ENCODE data around the gene AKR1D1. TPM values are rescaled to one million over a fixed set of nuclear protein-coding genes. Genes with fewer than 3 reads are reported as not detected.

Gene AKR1D1
- total RNA-seq, 2 experiments from 2014 or later = not detected

DNA sequence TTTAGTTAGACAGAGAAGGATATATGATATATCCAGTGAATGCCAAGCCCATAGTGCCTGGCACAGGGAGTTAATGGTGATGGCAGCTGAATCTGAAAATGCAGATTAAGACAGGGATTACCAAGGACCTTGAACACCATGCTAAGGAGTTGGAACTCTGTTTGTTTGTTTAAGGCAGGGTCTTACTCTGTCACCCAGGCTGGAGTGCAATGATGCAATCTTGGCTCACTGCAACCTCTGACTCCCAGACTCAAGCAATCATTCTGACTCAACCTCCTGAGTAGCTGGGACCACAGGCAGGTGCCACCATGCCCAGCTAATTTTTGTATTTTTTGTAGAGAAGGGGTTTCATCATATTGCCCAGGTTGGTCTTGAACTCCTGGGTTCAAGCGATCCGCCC is 1.6 kb downstream of the AKR1D1 start:
- H4K20me1 ChIP-seq (ENCODE audit: insufficient read depth, low read length) = no peaks in the 10 kb centered on the region
- H3K79me2 ChIP-seq (ENCODE audit: insufficient read depth, low read depth, low read length) = no peaks in the 10 kb centered on the region
- no TSS peak for BruUV-seq (replicated peaks)
- no peaks in the 10 kb centered on the region for H3K4me1 ChIP-seq (ENCODE audit: insufficient read depth, low read length, poor library complexity, severe bottlenecking)
- H3K4me2 ChIP-seq (ENCODE audit: low read length) = no peak overlapping the region
- TF ChIP-seq EZH2phosphoT487 (IDR thresholded peaks at IDR 0.05; ENCODE audit: borderline replicate concordance, low read depth, low read length) = no peak
- TF ChIP-seq, protein P1, sequence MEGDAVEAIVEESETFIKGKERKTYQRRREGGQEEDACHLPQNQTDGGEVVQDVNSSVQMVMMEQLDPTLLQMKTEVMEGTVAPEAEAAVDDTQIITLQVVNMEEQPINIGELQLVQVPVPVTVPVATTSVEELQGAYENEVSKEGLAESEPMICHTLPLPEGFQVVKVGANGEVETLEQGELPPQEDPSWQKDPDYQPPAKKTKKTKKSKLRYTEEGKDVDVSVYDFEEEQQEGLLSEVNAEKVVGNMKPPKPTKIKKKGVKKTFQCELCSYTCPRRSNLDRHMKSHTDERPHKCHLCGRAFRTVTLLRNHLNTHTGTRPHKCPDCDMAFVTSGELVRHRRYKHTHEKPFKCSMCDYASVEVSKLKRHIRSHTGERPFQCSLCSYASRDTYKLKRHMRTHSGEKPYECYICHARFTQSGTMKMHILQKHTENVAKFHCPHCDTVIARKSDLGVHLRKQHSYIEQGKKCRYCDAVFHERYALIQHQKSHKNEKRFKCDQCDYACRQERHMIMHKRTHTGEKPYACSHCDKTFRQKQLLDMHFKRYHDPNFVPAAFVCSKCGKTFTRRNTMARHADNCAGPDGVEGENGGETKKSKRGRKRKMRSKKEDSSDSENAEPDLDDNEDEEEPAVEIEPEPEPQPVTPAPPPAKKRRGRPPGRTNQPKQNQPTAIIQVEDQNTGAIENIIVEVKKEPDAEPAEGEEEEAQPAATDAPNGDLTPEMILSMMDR (conservative IDR thresholded peaks at IDR 0.05; ENCODE audit: low read length) = no peak
- CTCF ChIA-PET (ENCODE audit: unreplicated experiment) = no interaction called here
- intact Hi-C loops (cut with micrococcal nuclease; ENCODE audit: unreplicated experiment) = no loop called here
- no peak overlapping the region for H3K4me3 ChIP-seq (ENCODE audit: low read depth, low read length, poor library complexity, severe bottlenecking)
- H2AFZ ChIP-seq (ENCODE audit: low read length) = no peak overlapping the region
- no peak for DNase-seq (ENCODE audit: low spot score)
- H3K27ac ChIP-seq (ENCODE audit: low read depth, low read length, poor library complexity, severe bottlenecking) = no peak overlapping the region
- no peaks in the 10 kb centered on the region for H3K9me2 ChIP-seq (ENCODE audit: insufficient read depth, low read length)
- H3K9me3 ChIP-seq (ENCODE audit: low read length) = no peaks in the 10 kb centered on the region
- no peaks in the 10 kb centered on the region for H3K36me3 ChIP-seq (ENCODE audit: insufficient read depth, low read length)
- POLR2A ChIA-PET = interaction anchor here (0.6 to 1.5 kb wide), 3 partner anchors 61 to 1111 kb away, joined by 3 to 4 read pairs (median 3); no protein-coding TSS in a partner anchor

- H3K4me1 ChIP-seq (ENCODE audit: insufficient read depth, low read length, poor library complexity, severe bottlenecking) = no peaks in the 10 kb centered on the region
- H3K27ac ChIP-seq (ENCODE audit: low read depth, low read length, poor library complexity, severe bottlenecking) = no peak overlapping the region
- TF ChIP-seq, protein P1 (conservative IDR thresholded peaks at IDR 0.05; ENCODE audit: low read length) = no peak
- POLR2A ChIA-PET = no interaction called here
- DNase-seq (ENCODE audit: low spot score) = no peak
- H3K4me2 ChIP-seq (ENCODE audit: low read length) = no peak overlapping the region
- CTCF ChIA-PET (ENCODE audit: unreplicated experiment) = no interaction called here
- H3K9me2 ChIP-seq (ENCODE audit: insufficient read depth, low read length) = no peaks in the 10 kb centered on the region
- no peak overlapping the region for H2AFZ ChIP-seq (ENCODE audit: low read length)
- BruUV-seq (replicated peaks) = no TSS peak
- H3K36me3 ChIP-seq (ENCODE audit: insufficient read depth, low read length) = no peaks in the 10 kb centered on the region
- H4K20me1 ChIP-seq (ENCODE audit: insufficient read depth, low read length) = no peaks in the 10 kb centered on the region
- intact Hi-C loops (cut with micrococcal nuclease; ENCODE audit: unreplicated experiment) = no loop called here
- no peaks in the 10 kb centered on the region for H3K9me3 ChIP-seq (ENCODE audit: low read length)
- no peak overlapping the region for H3K4me3 ChIP-seq (ENCODE audit: low read depth, low read length, poor library complexity, severe bottlenecking)
- H3K79me2 ChIP-seq (ENCODE audit: insufficient read depth, low read depth, low read length) = no peaks in the 10 kb centered on the region
These were observed 2.9 kb downstream of the AKR1D1 start for GRCh38 chr7:138079137-138079536.

DNA sequence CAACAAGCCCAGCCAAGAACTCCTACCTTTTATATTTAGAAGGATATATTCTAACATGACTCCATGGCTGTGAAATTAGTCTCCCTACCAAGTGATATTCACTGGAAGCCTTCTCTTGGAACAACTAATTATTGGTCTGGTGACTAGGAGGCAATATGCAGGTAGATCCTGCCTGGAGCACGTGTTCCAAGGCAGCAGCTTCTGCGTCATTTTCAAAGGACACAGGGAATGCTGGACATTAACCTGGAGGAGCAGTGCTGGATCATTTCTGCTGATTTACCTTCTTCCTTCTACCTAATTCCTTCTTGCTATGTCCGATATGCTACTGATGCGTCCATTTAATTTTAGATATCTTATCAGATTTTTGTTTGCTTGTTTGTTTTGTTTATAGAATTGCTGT is 5.6 kb downstream of the AKR1D1 start:
- Histone ChIP-seq H3K4me1 (ENCODE audit: insufficient read depth, low read length, poor library complexity, severe bottlenecking) (no peaks in the 10 kb centered on the region), H3K36me3 (ENCODE audit: insufficient read depth, low read length) (no peaks in the 10 kb centered on the region), H3K27ac (ENCODE audit: low read depth, low read length, poor library complexity, severe bottlenecking) (no peak overlapping the region), H3K79me2 (ENCODE audit: insufficient read depth, low read depth, low read length) (no peaks in the 10 kb centered on the region), H3K4me2 (ENCODE audit: low read length) (no peak overlapping the region), H3K9me3 (ENCODE audit: low read length) (no peaks in the 10 kb centered on the region), H3K9me2 (ENCODE audit: insufficient read depth, low read length) (no peaks in the 10 kb centered on the region), H2AFZ (ENCODE audit: low read length) (no peak overlapping the region), H3K4me3 (ENCODE audit: low read depth, low read length, poor library complexity, severe bottlenecking) (no peak overlapping the region), H4K20me1 (ENCODE audit: insufficient read depth, low read length) (no peaks in the 10 kb centered on the region)
- BruUV-seq (replicated peaks) = no TSS peak
- TF ChIP-seq, protein P1 (conservative IDR thresholded peaks at IDR 0.05; ENCODE audit: low read length) = no peak
- no peak for TF ChIP-seq EZH2phosphoT487 (IDR thresholded peaks at IDR 0.05; ENCODE audit: borderline replicate concordance, low read depth, low read length)
- CTCF ChIA-PET (ENCODE audit: unreplicated experiment) = no interaction called here
- intact Hi-C loops (cut with micrococcal nuclease; ENCODE audit: unreplicated experiment) = no loop called here
- DNase-seq (ENCODE audit: low spot score) = no peak
- POLR2A ChIA-PET = interaction anchor here (0.7 to 0.9 kb wide), 2 partner anchors 19 to 507 kb away, joined by 3 to 7 read pairs; no protein-coding TSS in a partner anchor
